ENCODE data around the gene CEP112.
A peak's percentile ranks its signal among the peaks of the same experiment; 100 is the strongest.

The CEP112 gene

GRCh38 chr17:65977041-65977440 is 214.9 kb downstream of the CEP112 start:
- DNase-seq, result peak; percentile 77

DNA sequence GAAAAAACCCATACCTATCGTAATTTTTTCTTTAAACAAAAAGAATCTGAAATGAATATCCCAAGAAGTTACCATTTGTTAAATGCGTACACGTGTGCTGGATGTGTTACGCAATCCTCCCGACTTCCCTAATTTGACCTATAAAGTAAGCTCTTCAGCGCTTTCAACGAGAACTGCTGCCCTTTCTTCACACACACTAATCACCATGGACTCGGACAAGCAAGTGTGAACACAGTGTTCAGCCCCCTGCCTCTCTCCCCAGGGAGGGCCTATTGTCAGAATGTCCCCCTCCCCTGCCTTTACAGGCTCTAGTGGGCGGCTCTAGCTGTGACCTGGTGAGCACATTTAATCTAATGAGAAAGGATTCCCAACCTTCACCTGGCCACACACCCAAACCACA is 216.1 kb downstream of the CEP112 start:
- DNase-seq, result no peak

DNA sequence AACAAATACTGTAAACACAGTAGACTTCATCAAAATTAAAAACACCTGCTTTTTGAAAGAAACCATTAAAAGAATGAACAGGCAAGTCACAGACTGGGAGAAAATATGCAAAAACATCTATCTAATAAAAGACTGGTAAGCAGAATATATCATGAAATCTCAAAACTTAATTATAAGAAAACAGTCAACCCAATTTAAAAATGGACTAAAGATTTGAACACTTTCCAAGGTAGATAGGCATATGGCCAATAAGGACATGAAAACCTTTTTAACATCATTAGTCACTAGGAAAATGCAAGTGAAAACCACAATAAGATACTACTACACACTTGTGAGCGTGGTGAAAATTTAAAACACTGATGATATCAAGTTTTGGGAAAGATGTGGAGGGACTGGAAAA is 218.7 kb downstream of the CEP112 start:
- DNase-seq, result no peak

DNA sequence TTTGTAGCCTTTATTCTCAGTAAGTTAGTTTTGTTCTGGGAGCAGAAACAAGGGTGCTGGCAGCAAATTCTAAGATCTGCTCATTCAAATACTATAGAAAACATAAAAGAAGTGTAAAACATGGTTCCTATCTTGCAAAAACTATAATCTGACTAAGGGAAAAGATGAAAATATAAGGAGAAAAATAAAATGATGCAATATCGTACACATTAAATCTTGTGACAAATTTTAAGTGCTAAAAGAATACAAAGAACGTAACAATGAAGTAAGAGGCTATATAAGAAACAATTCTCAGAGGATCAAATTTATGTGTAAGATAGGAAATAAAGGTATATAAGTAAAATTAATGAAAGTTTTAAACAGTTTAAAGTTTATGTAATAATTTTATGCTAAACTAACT is 224.6 kb downstream of the CEP112 start:
- DNase-seq, result no peak

DNA sequence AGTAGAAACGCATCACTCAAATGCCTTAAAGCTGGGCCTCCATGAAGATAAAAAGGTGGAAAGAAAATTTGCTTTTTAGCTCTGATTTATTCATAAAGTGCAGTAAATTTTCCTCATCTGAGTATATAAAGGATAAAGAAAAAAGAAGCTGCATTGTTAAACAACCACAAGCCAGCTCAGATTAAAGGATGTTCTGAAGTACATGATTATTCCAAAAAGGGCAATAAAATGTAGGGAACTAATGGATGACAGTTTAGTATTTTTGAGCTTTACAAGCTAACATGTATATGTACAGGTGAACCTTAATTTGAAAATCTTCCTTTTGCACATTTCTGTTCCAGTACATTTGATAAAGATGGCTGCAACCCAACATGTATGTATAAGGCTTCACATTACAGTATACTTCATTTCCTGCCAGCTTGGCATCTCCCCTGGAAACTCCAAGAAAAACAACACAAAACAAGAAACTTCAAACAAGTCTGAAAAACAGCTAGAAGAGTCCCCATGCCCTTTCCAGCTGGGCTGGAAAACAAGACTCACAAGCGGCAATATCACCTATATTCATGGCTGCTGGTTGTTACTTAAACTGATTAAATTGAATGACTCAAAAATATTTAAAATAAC is 225.7 kb downstream of the CEP112 start:
- DNase-seq, result no peak

DNA sequence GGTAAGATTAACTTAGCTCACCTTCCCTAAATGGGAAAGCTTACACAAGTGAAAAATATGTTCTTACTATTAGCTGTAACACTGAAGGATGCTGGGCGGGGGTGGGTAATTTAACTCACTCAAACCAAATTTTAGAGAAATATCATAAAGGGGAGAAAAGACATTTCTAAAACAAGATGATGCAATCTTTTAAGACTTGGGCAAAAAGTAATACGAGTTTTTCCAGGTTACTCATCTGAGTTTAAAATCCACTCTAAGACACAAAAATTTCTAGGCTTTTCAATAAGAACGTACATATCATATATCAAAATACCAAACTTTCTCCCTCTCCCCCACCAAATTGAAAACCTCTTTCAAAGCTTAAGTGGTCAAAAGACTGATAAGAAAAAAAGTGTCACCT is 228.8 kb downstream of the CEP112 start:
- DNase-seq, result no peak

DNA sequence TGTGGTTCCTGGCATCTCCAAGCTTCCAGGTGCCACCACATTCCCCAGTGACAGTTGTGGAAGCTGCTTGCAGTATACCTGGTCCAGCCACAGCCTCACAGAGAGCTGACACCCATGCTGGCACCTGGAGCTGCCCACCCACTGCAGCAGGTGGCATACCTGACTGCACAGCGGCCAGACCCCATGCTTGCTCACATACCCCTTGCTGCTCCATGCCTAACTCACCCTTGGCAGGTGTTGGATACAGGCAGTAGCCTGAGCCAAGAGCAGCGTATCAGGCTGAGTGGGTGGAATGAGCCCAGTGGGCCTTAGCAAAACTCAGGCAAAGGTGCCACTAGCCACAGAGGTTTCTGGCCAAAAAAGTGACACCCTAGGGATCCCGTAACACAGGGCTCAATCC is 232.3 kb downstream of the CEP112 start:
- DNase-seq, result no peak

GRCh38 chr17:65956814-65957213 is 235.1 kb downstream of the CEP112 start:
- DNase-seq, result no peak

- DNase-seq, result no peak
These were observed 237.8 kb downstream of the CEP112 start for GRCh38 chr17:65954148-65954449.

GRCh38 chr17:65953316-65954147 is 238.4 kb downstream of the CEP112 start:
- DNase-seq, result no peak

- DNase-seq, result no peak
These were observed 239.3 kb downstream of the CEP112 start for GRCh38 chr17:65952586-65952985.

DNA sequence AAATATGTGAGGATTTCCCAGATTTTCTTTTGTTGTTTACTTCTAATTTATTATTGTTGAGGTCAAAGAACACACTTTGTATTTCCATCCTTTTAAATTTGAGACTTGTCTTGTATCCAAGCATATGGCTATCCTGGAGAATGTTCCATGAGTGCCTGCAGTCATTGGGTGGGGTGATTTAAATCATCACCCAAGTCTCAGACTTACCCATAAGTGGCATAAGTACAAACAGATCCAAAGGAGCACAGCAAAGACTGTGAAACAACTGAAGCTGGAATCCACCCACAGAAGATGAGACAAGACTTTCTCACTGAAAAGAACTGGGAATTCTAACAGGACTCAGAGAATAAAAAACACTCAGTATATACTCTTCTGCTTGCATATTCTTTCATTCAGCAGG is 239.9 kb downstream of the CEP112 start:
- no peak for DNase-seq

DNA sequence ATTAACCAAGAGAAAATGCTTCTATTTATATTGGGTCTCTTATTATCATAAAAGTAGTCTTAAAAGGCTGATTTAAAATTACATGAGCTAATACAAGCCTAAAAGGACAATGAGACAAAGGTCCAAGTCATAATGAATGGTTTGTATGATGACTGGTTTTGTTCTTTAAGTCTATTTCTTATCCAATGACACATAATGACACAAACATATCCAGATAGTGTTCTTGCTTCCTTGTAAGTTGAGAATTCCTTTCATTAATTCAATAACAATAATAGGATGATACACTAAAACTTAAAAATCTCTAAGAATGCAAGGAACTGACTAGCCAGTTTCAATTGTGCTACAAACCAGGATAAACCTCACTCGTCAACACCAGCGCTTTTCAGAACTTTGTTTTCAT is 244.1 kb downstream of the CEP112 start:
- no peak for DNase-seq

DNA sequence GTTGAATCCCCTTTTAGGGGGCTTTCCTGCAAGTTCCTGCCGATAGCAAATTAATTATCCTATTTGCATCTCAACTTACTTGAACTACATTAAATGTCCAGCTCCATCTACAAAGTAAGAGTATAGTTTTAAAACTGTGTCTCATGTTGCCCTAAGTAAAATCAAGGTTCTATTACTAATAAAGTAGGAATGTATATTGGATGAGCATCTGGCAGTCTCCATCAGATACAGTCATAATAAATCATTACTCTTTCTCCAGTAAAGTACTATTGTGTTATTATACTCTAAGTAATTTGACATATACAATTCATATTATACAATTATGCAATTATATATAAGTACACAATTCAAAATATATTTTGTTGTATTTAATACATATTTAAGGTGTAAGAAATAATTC is 249.3 kb downstream of the CEP112 start:
- DNase-seq, result no peak

DNA sequence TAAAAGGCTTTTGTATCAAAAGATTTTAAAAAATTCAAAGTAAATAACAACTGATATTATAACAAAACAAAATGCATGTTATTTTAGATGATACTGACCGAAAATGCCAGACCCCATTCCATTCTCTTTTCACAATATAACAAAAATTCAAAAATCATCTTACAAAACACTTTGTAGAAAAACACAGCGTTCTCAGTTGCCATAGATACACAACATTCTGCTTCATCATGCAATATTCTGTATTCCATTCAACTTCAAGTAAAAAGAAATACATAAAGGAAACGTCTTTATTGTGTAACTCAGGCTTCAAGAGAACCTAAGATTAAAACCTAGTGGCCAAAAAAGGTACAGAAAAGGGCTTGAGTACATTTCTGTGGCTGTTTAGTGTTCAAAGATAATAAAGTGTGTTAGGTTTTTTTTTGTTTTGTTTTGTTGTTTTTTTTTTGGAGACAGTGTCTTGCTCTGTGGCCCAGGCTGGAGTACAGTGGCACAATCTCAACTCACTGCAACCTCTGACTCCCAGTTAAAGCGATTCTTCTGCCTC is 250.5 kb downstream of the CEP112 start:
- DNase-seq, result no peak

GRCh38 chr17:65936013-65936412 is 255.9 kb downstream of the CEP112 start:
- no peak for DNase-seq

- no peak for DNase-seq
These were observed 258.6 kb downstream of the CEP112 start for GRCh38 chr17:65933290-65933689.

DNA sequence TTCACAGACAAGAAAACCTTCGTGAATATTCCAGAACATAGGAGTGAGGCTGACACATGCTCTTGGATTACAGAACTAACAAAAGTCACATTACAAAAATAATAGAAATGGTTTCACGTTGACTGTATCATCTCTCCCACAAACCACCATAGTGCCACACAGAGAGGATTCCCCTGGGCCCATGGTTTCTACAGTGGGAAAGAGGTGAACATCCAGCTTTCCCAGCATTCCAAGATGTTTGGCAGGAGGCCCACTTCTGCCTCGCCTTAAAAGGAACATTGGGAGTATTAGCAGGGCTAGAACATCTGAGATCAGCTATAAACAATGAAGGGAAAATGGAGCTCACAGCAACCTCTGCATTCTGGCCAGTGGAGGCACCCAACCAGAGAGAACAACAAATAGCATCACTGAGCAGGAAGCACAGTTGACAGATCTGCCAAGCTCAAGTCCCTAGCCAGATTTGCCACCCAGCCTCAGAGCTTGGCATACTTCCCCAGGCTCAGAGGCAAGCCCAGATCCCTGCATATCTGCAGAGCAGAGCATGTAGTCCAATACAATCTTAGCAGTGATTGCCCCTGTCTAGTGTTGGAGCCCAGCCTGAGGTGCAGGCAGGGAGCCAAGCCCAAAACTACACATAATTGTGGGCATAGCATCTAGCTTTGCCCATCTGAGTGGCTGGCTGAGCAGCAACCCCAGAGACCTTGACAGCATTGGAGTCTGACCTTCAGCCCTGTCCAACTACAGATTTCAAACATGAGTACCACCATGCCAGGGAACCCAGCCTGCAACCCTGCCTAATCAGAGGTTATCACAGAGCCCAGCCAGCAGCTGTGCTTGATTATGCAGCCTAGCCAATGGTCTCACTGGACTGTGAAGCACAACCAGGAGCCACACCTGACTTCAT is 260.4 kb downstream of the CEP112 start:
- no peak for DNase-seq

DNA sequence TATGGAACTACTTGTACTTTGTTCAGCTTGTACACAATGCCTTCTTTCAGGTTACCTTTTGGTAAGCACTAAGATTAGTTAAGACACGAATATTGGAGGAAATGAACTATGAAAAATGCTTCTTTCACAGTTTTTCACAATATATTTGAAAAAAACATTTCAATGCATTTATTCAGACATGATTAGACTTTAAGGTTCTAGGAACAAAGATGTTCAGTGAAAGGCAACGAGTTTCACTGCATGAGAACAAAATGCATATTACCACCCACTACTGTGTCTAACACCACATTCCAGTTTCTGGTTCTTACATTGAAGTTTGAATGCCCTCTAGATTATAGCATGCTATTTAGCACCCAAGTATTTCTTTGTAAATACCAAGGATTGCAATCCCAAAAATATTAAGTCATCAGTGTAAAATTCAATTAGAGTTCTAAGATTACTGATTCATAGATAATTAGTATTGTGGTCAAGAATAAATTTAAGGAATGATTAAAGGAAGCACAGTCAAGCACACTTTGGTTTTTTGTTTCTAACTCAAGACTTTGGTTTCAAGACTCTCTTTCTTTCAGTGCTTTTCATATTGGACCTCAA is 261.7 kb downstream of the CEP112 start:
- no peak for DNase-seq

DNA sequence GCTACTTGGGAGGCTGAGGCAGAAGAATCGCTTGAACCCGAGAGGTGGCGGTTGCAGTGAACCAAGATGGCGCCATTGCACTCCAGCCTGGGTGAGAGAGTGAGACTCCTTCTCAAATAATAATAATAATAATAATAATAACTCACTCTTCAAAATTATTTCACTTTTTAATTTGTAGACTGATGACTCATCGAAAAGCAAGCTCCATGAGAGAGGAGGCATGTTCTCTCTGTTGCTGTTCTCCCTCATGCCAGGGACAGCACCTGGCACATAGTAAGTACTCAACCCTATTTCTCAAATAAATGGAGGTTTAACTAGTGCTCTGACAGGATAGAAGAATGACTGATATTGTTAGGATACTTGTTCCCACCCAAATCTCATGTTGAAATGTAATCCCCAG is 265.3 kb downstream of the CEP112 start:
- no peak for DNase-seq

DNA sequence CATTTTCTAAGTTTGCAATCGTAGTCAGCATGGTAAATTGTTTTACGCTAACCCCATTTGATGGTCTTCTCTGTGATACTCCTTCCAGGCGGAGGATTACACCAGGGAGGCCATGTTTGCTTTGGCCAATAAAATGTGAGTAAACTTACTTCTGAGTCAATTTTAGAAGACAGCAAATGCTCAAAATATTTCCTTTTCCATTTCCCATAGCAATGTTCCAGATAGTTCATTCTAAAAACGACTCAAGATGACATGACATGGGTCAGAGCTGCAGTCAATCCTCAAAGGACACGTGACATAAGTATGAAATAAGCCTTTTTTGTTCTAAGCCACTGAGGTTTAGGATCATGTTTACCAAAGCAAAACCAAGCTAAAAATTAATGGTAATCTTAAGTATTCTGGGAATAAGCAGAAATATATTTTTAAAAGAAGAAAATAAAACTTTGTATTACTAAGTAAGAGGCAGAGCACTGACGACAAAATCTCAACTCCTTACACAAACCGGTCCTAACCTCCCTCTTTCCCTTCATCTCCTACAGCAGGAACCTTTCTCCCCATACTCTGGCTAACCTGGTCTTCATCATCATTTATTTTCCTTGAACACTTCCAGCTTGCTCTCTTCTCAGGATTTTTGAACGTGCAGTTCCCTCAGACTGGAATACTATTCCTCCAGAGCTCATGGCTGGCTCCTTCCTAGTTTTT is 266.2 kb downstream of the CEP112 start:
- DNase-seq, result no peak

DNA sequence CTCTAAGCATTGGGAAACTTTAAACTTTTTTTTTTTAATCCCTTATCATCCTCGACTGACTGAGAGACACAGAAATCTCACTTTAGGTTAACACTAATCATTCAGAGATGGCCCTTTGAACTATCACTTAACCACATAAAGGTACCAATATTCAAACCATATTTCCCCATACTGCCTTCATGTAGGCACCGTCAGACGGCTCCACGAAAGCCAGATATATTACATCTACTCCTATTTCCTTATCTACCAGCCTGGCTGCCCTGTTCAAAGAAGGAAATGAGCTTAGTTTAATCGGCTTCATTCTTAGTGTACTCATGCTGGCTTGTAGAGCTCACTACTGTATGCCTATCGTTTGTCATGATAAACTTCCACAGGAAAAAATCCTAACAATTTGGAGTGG is 270.9 kb downstream of the CEP112 start:
- DNase-seq, result no peak

DNA sequence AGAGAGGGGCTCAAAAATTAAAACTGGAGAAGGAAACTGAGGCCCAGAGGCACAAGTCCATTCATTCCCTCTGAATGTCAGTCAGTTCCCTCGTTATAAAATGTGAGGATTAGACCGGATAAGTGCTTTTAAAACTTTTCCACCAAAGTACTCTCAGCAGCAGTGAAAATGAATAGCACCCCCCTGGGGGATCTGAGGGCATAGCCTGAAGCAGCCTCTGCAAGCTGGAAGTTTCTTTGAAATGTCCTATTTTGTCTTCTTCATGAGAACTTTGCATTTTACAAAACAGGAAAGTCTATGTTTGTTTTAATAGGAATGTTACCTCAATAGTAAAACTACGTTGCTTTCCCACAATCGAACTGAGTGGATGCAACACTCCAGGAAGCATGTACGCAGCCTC is 273.0 kb downstream of the CEP112 start:
- DNase-seq, result no peak

Data from NCI-H2029 (cell line).